Neural cell (in vitro differentiated cells): ENCODE data around the gene ZNF880. TPM values are rescaled to one million over a fixed set of nuclear protein-coding genes. Genes with fewer than 3 reads are reported as not detected.

ENCODE experiments used
- H2AFZ ChIP-seq: fragments of 200-600, 300-800 bp; sonication (generic), shearing (Covaris generic); 2 replicates; pipeline ENCODE4 v1.6.0; 2014; ENCODE audit warnings: low read depth, mild to moderate bottlenecking, antibody characterized with exemption, low read length, moderate library complexity
- H3F3A ChIP-seq: fragments of 200-600 bp; shearing (Covaris generic); 2 replicates; pipeline ENCODE4 v1.6.1; 2016; ENCODE audit warnings: mild to moderate bottlenecking, moderate library complexity, mixed read lengths, antibody characterized with exemption, low read length; ENCODE audit not compliant: insufficient read depth, poor library complexity, severe bottlenecking
- H3K27ac ChIP-seq: fragments of 200-600, 300-800 bp; sonication (generic), shearing (Covaris generic); 2 replicates; pipeline ENCODE4 v1.5.1; 2014; ENCODE audit warnings: mild to moderate bottlenecking, low read length, moderate library complexity
- H3K27me3 ChIP-seq: fragments of 300-800, 200-600 bp; sonication (generic), shearing (Covaris generic); 2 replicates; pipeline ENCODE4 v1.6.0; 2014; ENCODE audit warnings: mild to moderate bottlenecking, low read depth, low read length, moderate library complexity; ENCODE audit not compliant: insufficient read depth
- H3K36me3 ChIP-seq: fragments of 300-800, 200-600 bp; sonication (generic), shearing (Covaris generic); 2 replicates; pipeline ENCODE4 v1.5.1; 2014; ENCODE audit warnings: mild to moderate bottlenecking, antibody characterized with exemption, low read length, moderate library complexity; ENCODE audit not compliant: insufficient read depth
- H3K4me2 ChIP-seq: fragments of 300-800, 200-600 bp; sonication (generic), shearing (Covaris generic); 2 replicates; pipeline ENCODE4 v1.6.0; 2014; ENCODE audit warnings: mild to moderate bottlenecking, low read length
- H3K4me3 ChIP-seq: fragments of 300-800, 200-600 bp; sonication (generic), shearing (Covaris generic); 2 replicates; pipeline ENCODE4 v1.5.1; 2014; ENCODE audit warnings: mild to moderate bottlenecking, low read length, moderate library complexity
- H3K79me2 ChIP-seq: fragments of 200-600 bp; shearing (Covaris generic); replicated peaks from 2 replicates; pipeline ENCODE4 v1.6.0; 2014; ENCODE audit warnings: mild to moderate bottlenecking, low read length, moderate library complexity; ENCODE audit not compliant: insufficient read depth
- H3K9ac ChIP-seq: fragments of 300-800, 200-600 bp; sonication (generic), shearing (Covaris generic); 2 replicates; pipeline ENCODE4 v1.6.1; 2016; ENCODE audit warnings: mild to moderate bottlenecking, low read length, mixed read lengths
- H3K9me2 ChIP-seq: fragments of 200-600 bp; shearing (Covaris generic); 2 replicates; pipeline ENCODE4 v1.6.1; 2016; ENCODE audit warnings: mild to moderate bottlenecking, low read length, mixed read lengths; ENCODE audit not compliant: insufficient read depth
- H3K9me3 ChIP-seq: fragments of 200-600, 300-800 bp; sonication (generic), shearing (Covaris generic); 2 replicates; pipeline ENCODE4 v1.6.1; 2016; ENCODE audit warnings: mild to moderate bottlenecking, mixed run types, low read length, moderate library complexity, mixed read lengths
- H4K20me1 ChIP-seq: fragments of 200-600 bp; shearing (Covaris generic); 2 replicates; pipeline ENCODE4 v1.6.1; 2016; ENCODE audit warnings: mild to moderate bottlenecking, mixed run types; ENCODE audit not compliant: insufficient read depth
- EP300 ChIP-seq: fragments of 450-650 bp; conservative IDR thresholded peaks from 2 replicates; pipeline ENCODE4 v1.6.1; 2014; ENCODE audit warnings: antibody characterized with exemption, mild to moderate bottlenecking, moderate library complexity; ENCODE audit not compliant: poor library complexity, severe bottlenecking
- EZH2 ChIP-seq: fragments of 200-600, 300-800 bp; shearing (Covaris generic), sonication (generic); IDR thresholded peaks from 2 replicates; pipeline ENCODE4 v1.6.1; 2014; ENCODE audit warnings: antibody characterized with exemption, low read length, borderline replicate concordance, mild to moderate bottlenecking; ENCODE audit not compliant: insufficient read depth, poor library complexity, severe bottlenecking
- MXI1 ChIP-seq: fragments of 450-650 bp; conservative IDR thresholded peaks from 2 replicates; pipeline ENCODE4 v1.6.1; 2014; ENCODE audit warnings: antibody characterized with exemption, mild to moderate bottlenecking; ENCODE audit not compliant: poor library complexity, severe bottlenecking
- POLR2AphosphoS5 ChIP-seq: IDR thresholded peaks from 2 replicates; pipeline ENCODE4 v1.6.1; 2012
- RAD21 ChIP-seq: fragments of 450-650 bp; conservative IDR thresholded peaks from 2 replicates; pipeline ENCODE4 v1.6.1; 2014; ENCODE audit warnings: antibody characterized with exemption, mild to moderate bottlenecking, moderate library complexity
- SMC3 ChIP-seq: fragments of 450-650 bp; conservative IDR thresholded peaks from 2 replicates; pipeline ENCODE4 v1.6.1; 2014; ENCODE audit warnings: antibody characterized with exemption, mild to moderate bottlenecking, moderate library complexity; ENCODE audit not compliant: poor library complexity
- TAF1 ChIP-seq: IDR thresholded peaks from 2 replicates; pipeline ENCODE4 v1.6.1; 2012; ENCODE audit warnings: low read depth
- polyA plus RNA-seq: library from polyadenylated mRNA; depleted of rRNA; stranded (reverse); fragments of >200 nt; gene quantifications from 2 replicates; pipeline ENCODE4 v1.2.3, GENCODE V29; 2014
- TF ChIP-seq, protein P1 (sequence below): fragments of 450-650 bp; IDR thresholded peaks from 2 replicates; pipeline ENCODE4 v1.5.1; 2014; ENCODE audit warnings: antibody characterized with exemption, mild to moderate bottlenecking, moderate library complexity; ENCODE audit not compliant: poor library complexity, severe bottlenecking
- TF ChIP-seq, protein P2 (sequence below): IDR thresholded peaks from 2 replicates; pipeline ENCODE4 v1.6.1; 2012; ENCODE audit warnings: borderline replicate concordance

Gene ZNF880
- polyA plus RNA-seq, 1 donor from 2014 or later, result 37.8 TPM

DNA sequence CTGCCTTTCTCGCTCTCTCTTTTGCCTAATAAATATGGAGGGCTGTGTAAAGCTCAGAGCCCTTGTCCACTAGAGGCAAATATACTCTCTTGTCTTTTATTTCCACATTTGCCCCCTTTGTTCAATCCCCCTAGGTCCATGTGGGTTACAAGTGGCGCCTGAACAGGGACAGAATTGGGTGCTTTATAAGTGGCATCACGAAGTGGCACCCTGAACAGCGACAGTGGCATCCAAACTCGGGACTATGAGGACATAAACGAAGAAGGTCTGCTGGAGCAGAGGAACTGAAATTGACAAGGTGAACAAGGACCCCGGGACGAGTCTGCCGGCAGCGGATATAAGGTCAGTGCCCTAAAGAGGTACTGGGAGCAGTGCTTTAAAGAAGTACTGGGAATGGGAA is 38.0 kb upstream of the ZNF880 start:
- Histone ChIP-seq H3K9me3 (peaks cover 12% of the 10 kb centered on the region), H3K4me3 (no peak overlapping the region)
- TF ChIP-seq EP300 (no peak), TAF1 (no peak), MXI1 (no peak), RAD21 (no peak), SMC3 (no peak), POLR2AphosphoS5 (no peak), EZH2 (no peak)
- TF ChIP-seq, protein P1, sequence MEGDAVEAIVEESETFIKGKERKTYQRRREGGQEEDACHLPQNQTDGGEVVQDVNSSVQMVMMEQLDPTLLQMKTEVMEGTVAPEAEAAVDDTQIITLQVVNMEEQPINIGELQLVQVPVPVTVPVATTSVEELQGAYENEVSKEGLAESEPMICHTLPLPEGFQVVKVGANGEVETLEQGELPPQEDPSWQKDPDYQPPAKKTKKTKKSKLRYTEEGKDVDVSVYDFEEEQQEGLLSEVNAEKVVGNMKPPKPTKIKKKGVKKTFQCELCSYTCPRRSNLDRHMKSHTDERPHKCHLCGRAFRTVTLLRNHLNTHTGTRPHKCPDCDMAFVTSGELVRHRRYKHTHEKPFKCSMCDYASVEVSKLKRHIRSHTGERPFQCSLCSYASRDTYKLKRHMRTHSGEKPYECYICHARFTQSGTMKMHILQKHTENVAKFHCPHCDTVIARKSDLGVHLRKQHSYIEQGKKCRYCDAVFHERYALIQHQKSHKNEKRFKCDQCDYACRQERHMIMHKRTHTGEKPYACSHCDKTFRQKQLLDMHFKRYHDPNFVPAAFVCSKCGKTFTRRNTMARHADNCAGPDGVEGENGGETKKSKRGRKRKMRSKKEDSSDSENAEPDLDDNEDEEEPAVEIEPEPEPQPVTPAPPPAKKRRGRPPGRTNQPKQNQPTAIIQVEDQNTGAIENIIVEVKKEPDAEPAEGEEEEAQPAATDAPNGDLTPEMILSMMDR, result no peak
- TF ChIP-seq, protein P2, sequence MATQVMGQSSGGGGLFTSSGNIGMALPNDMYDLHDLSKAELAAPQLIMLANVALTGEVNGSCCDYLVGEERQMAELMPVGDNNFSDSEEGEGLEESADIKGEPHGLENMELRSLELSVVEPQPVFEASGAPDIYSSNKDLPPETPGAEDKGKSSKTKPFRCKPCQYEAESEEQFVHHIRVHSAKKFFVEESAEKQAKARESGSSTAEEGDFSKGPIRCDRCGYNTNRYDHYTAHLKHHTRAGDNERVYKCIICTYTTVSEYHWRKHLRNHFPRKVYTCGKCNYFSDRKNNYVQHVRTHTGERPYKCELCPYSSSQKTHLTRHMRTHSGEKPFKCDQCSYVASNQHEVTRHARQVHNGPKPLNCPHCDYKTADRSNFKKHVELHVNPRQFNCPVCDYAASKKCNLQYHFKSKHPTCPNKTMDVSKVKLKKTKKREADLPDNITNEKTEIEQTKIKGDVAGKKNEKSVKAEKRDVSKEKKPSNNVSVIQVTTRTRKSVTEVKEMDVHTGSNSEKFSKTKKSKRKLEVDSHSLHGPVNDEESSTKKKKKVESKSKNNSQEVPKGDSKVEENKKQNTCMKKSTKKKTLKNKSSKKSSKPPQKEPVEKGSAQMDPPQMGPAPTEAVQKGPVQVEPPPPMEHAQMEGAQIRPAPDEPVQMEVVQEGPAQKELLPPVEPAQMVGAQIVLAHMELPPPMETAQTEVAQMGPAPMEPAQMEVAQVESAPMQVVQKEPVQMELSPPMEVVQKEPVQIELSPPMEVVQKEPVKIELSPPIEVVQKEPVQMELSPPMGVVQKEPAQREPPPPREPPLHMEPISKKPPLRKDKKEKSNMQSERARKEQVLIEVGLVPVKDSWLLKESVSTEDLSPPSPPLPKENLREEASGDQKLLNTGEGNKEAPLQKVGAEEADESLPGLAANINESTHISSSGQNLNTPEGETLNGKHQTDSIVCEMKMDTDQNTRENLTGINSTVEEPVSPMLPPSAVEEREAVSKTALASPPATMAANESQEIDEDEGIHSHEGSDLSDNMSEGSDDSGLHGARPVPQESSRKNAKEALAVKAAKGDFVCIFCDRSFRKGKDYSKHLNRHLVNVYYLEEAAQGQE, result no peak

DNA sequence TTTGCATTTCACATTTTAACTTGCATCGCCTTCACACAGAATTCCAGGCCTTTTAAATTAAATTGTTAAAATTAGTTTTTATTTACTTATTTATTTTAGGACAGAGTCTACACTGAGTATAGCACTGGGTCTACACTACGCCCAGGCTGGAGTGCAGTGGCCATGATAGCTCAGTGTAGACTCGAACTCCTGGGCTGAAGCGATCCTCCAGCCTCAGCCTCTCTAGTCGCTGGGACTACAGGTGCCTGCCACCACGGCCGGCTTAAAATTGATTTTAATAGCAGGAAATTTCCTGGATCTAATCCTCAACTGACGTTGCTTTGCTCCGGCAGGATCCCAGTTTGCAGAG is 34.0 kb upstream of the ZNF880 start:
- Histone ChIP-seq H2AFZ (peak overlapping the region; percentile 68), H3F3A (no peaks in the 10 kb centered on the region), H3K9me2 (no peaks in the 10 kb centered on the region), H3K79me2 (peaks cover 17% of the 10 kb centered on the region), H3K9ac (peak overlapping the region; percentile 99), H3K27me3 (no peaks in the 10 kb centered on the region), H3K4me2 (no peak overlapping the region), H4K20me1 (no peaks in the 10 kb centered on the region), H3K36me3 (no peaks in the 10 kb centered on the region), H3K9me3 (peaks cover 5% of the 10 kb centered on the region), H3K27ac (peak overlapping the region; percentile 98), H3K4me3 (peak overlapping the region; percentile 97)
- TF ChIP-seq TAF1 (no peak), EZH2 (no peak), MXI1 (no peak), EP300 (no peak), RAD21 (no peak)
- TF ChIP-seq, protein P1, result no peak
- TF ChIP-seq, protein P2, result no peak

More for the DNA sequence above, 38.0 kb upstream of the ZNF880 start:
- Histone ChIP-seq H3F3A (no peaks in the 10 kb centered on the region), H3K27ac (no peak overlapping the region), H4K20me1 (no peaks in the 10 kb centered on the region), H3K9ac (no peak overlapping the region), H3K79me2 (peaks cover 5% of the 10 kb centered on the region), H3K27me3 (no peaks in the 10 kb centered on the region), H3K9me2 (no peaks in the 10 kb centered on the region), H3K36me3 (no peaks in the 10 kb centered on the region), H2AFZ (no peak overlapping the region), H3K4me2 (no peak overlapping the region)
